Amniotic stem cell (primary cell): ENCODE measurements around the gene CASP12.

ENCODE experiments used
- DNase-seq: peaks from one replicate; lab custom pipeline; 2025; lab: John Stamatoyannopoulos, UW

The CASP12 gene

GRCh38 chr11:104836691-104837090, 61.6 kb downstream of the CASP12 start:
- DNase-seq: no peak
